Caco-2 (cell line): ENCODE measurements around the gene NTN1. TPM values are rescaled to one million over a fixed set of nuclear protein-coding genes. Genes with fewer than 3 reads are reported as not detected.
A peak's percentile ranks its signal among the peaks of the same experiment; 100 is the strongest.

Source experiments
- BruUV-seq: library from RNA; stranded (reverse); fragments of 400-500 nt; replicated peaks from 2 replicates; lab custom pipeline; 2021; lab: Mats Ljungman, UMichigan
- CTCF ChIA-PET: fragments of 300-600 bp; sonication (Branson Sonifier 250); formaldehyde crosslinking; loops from one replicate; lab custom pipeline; 2022; ENCODE audit warnings: antibody characterized with exemption; lab: Charles Lee
- POLR2A ChIA-PET: fragments of 300-600 bp; sonication (Branson Sonifier 250); formaldehyde crosslinking; loops from one replicate; lab custom pipeline; 2022; ENCODE audit warnings: antibody characterized with exemption; lab: Charles Lee
- DNase-seq, 2 experiments: peaks; one replicate each; pipeline versions ENCODE4 v3.0.0 to v3.0.0-alpha.2; 2020 to 2022
- H3K27me3 ChIP-seq: replicated peaks from 2 replicates; pipeline ENCODE4 v1.6.0; 2011; ENCODE audit warnings: low read length; ENCODE audit not compliant: control insufficient read depth, insufficient read depth
- H3K36me3 ChIP-seq: 2 replicates; pipeline ENCODE4 v1.5.1; 2011; ENCODE audit warnings: low read length; ENCODE audit not compliant: control insufficient read depth, insufficient read depth
- H3K4me1 ChIP-seq: fragments of 250-450 bp; sonication (Bioruptor Pico); 2 replicates; pipeline ENCODE4 v1.5.1; 2020; ENCODE audit warnings: mild to moderate bottlenecking
- H3K4me3 ChIP-seq: 2 replicates; pipeline ENCODE4 v1.5.1; 2011; ENCODE audit warnings: low read depth, mild to moderate bottlenecking, control low read depth, low read length
- H3K9me3 ChIP-seq: fragments of 250-450 bp; sonication (Bioruptor Pico); 2 replicates; pipeline ENCODE4 v1.5.1; 2020; ENCODE audit warnings: mild to moderate bottlenecking, moderate library complexity
- H3K27ac Mint-ChIP-seq: one replicate; pipeline ENCODE4 v1.8.0; 2022; ENCODE audit warnings: mixed read lengths; ENCODE audit not compliant: unreplicated experiment
- H3K27me3 Mint-ChIP-seq: one replicate; pipeline ENCODE4 v1.8.0; 2022; ENCODE audit warnings: mixed read lengths; ENCODE audit not compliant: insufficient read depth, unreplicated experiment
- H3K36me3 Mint-ChIP-seq: one replicate; pipeline ENCODE4 v1.8.0; 2022; ENCODE audit warnings: mild to moderate bottlenecking, mixed read lengths; ENCODE audit not compliant: insufficient read depth, unreplicated experiment
- H3K4me1 Mint-ChIP-seq: one replicate; pipeline ENCODE4 v1.8.0; 2022; ENCODE audit warnings: low read depth, mixed read lengths; ENCODE audit not compliant: unreplicated experiment
- H3K4me3 Mint-ChIP-seq: one replicate; pipeline ENCODE4 v1.8.0; 2022; ENCODE audit warnings: mild to moderate bottlenecking, moderate library complexity, mixed read lengths; ENCODE audit not compliant: unreplicated experiment
- H3K9me3 Mint-ChIP-seq: one replicate; pipeline ENCODE4 v1.8.0; 2022; ENCODE audit warnings: mixed read lengths; ENCODE audit not compliant: unreplicated experiment
- CTCF ChIP-seq, 2 experiments: fragments of 200-600 bp in 1 of 2; IDR thresholded peaks; 1 replicate in 1 of 2; 2 replicates in 1 of 2; pipeline versions ENCODE4 v1.5.1 to v1.8.0; 2011 to 2022; ENCODE audit warnings: antibody characterized with exemption in 1 of 2, control low read depth in 1 of 2, inconsistent platforms in 1 of 2, low read depth in 1 of 2, low read length in 1 of 2, mild to moderate bottlenecking in 1 of 2, moderate library complexity in 1 of 2; ENCODE audit not compliant: insufficient read depth in 1 of 2, severe bottlenecking in 1 of 2, unreplicated experiment in 1 of 2
- intact Hi-C: fragments of 100-400 bp; cut with micrococcal nuclease; formaldehyde crosslinking; loops from one replicate; pipeline ENCODE4 v1.10.0; 2022; ENCODE audit not compliant: unreplicated experiment
- total RNA-seq: library from RNA; stranded (reverse); gene quantifications from 2 replicates; pipeline ENCODE4 v1.2.3, GENCODE V29; 2022

Gene NTN1
- total RNA-seq, 1 experiment from 2014 or later = 0.88 TPM

GRCh38 chr17:8991514-8992285, 29.6 kb upstream of the NTN1 start:
- peak; percentile 42 to 53 for DNase-seq
- Mint-ChIP-seq H3K4me1 (peaks cover 10% of the 10 kb centered on the region), H3K36me3 (no peaks in the 10 kb centered on the region), H3K4me3 (no peak overlapping the region), H3K27ac (no peak overlapping the region), H3K27me3 (no peaks in the 10 kb centered on the region), H3K9me3 (peaks cover 6% of the 10 kb centered on the region)
- intact Hi-C loops = loop anchor here (5.0 kb wide), 1 partner anchor 531 kb away; no protein-coding TSS in a partner anchor
- no peaks in the 10 kb centered on the region for H3K9me3 ChIP-seq
- BruUV-seq = no TSS peak
- ChIA-PET POLR2A (no interaction called here), CTCF (no interaction called here)
- H3K27me3 ChIP-seq = no peaks in the 10 kb centered on the region
- H3K4me3 ChIP-seq = no peak overlapping the region
- TF ChIP-seq CTCF (IDR thresholded peaks at IDR 0.05; ENCODE audit: insufficient read depth in 1 of 2, low read depth in 1 of 2, low read length in 1 of 2, severe bottlenecking in 1 of 2, unreplicated experiment in 1 of 2) = peak; percentile 37 to 38
- no peaks in the 10 kb centered on the region for H3K36me3 ChIP-seq
- H3K4me1 ChIP-seq = 0 out of 2 replicates have a peak, but pooled peaks cover 5% of the 10 kb centered on the region

GRCh38 chr17:8994319-8994718, 27.0 kb upstream of the NTN1 start:
- peak; percentile 47 to 53 for TF ChIP-seq CTCF (IDR thresholded peaks at IDR 0.05; ENCODE audit: insufficient read depth in 1 of 2, low read depth in 1 of 2, low read length in 1 of 2, severe bottlenecking in 1 of 2, unreplicated experiment in 1 of 2)
- Mint-ChIP-seq H3K27ac (no peak overlapping the region), H3K9me3 (no peaks in the 10 kb centered on the region), H3K36me3 (no peaks in the 10 kb centered on the region), H3K27me3 (no peaks in the 10 kb centered on the region), H3K4me1 (peaks cover 10% of the 10 kb centered on the region), H3K4me3 (no peak overlapping the region)
- H3K9me3 ChIP-seq = no peaks in the 10 kb centered on the region
- H3K27me3 ChIP-seq = no peaks in the 10 kb centered on the region
- ChIA-PET CTCF (no interaction called here), POLR2A (no interaction called here)
- H3K4me3 ChIP-seq = no peak overlapping the region
- BruUV-seq = no TSS peak
- DNase-seq = peak; percentile 47 to 65
- intact Hi-C loops = loop anchor here (1.0 to 5.0 kb wide), 2 partner anchors 298 to 528 kb away; no protein-coding TSS in a partner anchor
- H3K36me3 ChIP-seq = no peaks in the 10 kb centered on the region
- H3K4me1 ChIP-seq = 0 out of 2 replicates have a peak, but pooled peaks cover 5% of the 10 kb centered on the region

GRCh38 chr17:8995711-8996110, 25.6 kb upstream of the NTN1 start:
- Mint-ChIP-seq H3K4me3 (no peak overlapping the region), H3K27ac (peak overlapping the region; percentile 78), H3K9me3 (no peaks in the 10 kb centered on the region), H3K27me3 (no peaks in the 10 kb centered on the region), H3K4me1 (peaks cover 10% of the 10 kb centered on the region), H3K36me3 (no peaks in the 10 kb centered on the region)
- peak; percentile 56 to 64 for DNase-seq
- no peak for TF ChIP-seq CTCF (IDR thresholded peaks at IDR 0.05; ENCODE audit: insufficient read depth in 1 of 2, low read depth in 1 of 2, low read length in 1 of 2, severe bottlenecking in 1 of 2, unreplicated experiment in 1 of 2)
- POLR2A ChIA-PET = no interaction called here
- no peak overlapping the region for H3K4me3 ChIP-seq
- intact Hi-C loops = loop anchor here (5.0 kb wide), 1 partner anchor 167 kb away; no protein-coding TSS in a partner anchor
- H3K9me3 ChIP-seq = no peaks in the 10 kb centered on the region
- H3K4me1 ChIP-seq = 0 out of 2 replicates have a peak, but pooled peaks cover 5% of the 10 kb centered on the region
- H3K36me3 ChIP-seq = no peaks in the 10 kb centered on the region
- no peaks in the 10 kb centered on the region for H3K27me3 ChIP-seq
- CTCF ChIA-PET = no interaction called here
- no TSS peak for BruUV-seq
